NT2/D1 (cell line): ENCODE results near the gene SDHC.

Experiments
- DNase-seq: peaks from one replicate; pipeline ENCODE4 v3.0.0-alpha.2; 2011; ENCODE audit warnings: low read depth, low spot score
- H3K27me3 ChIP-seq: 2 replicates; pipeline ENCODE4 v1.6.0; 2011; ENCODE audit warnings: mild to moderate bottlenecking; ENCODE audit not compliant: insufficient read length, insufficient read depth
- H3K36me3 ChIP-seq: 2 replicates; pipeline ENCODE4 v1.6.1; 2011; ENCODE audit warnings: mild to moderate bottlenecking, low read length, mixed read lengths; ENCODE audit not compliant: insufficient read depth, insufficient read length
- H3K4me1 ChIP-seq: 2 replicates; pipeline ENCODE4 v1.5.1; 2011; ENCODE audit not compliant: insufficient read depth, insufficient read length
- H3K4me3 ChIP-seq: 2 replicates; pipeline ENCODE4 v1.5.1; 2011; ENCODE audit warnings: low read depth; ENCODE audit not compliant: insufficient read length
- H3K9ac ChIP-seq: 2 replicates; pipeline ENCODE4 v1.6.0; 2011; ENCODE audit warnings: low read depth; ENCODE audit not compliant: insufficient read length
- H3K9me3 ChIP-seq: 2 replicates; pipeline ENCODE4 v1.5.1; 2011; ENCODE audit warnings: mild to moderate bottlenecking, low read length; ENCODE audit not compliant: insufficient read depth
- SUZ12 ChIP-seq: IDR thresholded peaks from 2 replicates; pipeline ENCODE4 v1.6.1; 2011; ENCODE audit not compliant: insufficient read length, insufficient read depth; ENCODE audit errors: extremely low read depth
- YY1 ChIP-seq: IDR thresholded peaks from 2 replicates; pipeline ENCODE4 v1.6.1; 2011; ENCODE audit not compliant: insufficient read length, insufficient read depth
- ZNF274 ChIP-seq: IDR thresholded peaks from 2 replicates; pipeline ENCODE4 v1.6.1; 2011; ENCODE audit warnings: mild to moderate bottlenecking, low read depth, low read length

SDHC gene

GRCh38 chr1:161282991-161283390 lies 31.2 kb upstream of the SDHC start:
- no peaks in the 10 kb centered on the region for H3K36me3 ChIP-seq
- no peaks in the 10 kb centered on the region for H3K27me3 ChIP-seq
- H3K4me3 ChIP-seq = no peak overlapping the region
- 0 out of 2 replicates have a peak, but pooled peaks cover 5% of the 10 kb centered on the region for H3K9me3 ChIP-seq
- no peak for DNase-seq
- TF ChIP-seq SUZ12 (no peak), YY1 (no peak), ZNF274 (no peak)
- H3K4me1 ChIP-seq = peaks cover 4% of the 10 kb centered on the region
- no peak overlapping the region for H3K9ac ChIP-seq

- no peaks in the 10 kb centered on the region for H3K36me3 ChIP-seq
- 0 out of 2 replicates have a peak, but pooled peaks cover 5% of the 10 kb centered on the region for H3K9me3 ChIP-seq
- H3K9ac ChIP-seq = no peak overlapping the region
- no peak overlapping the region for H3K4me3 ChIP-seq
- no peak for TF ChIP-seq YY1
- no peak for TF ChIP-seq ZNF274
- no peak for TF ChIP-seq SUZ12
- peaks cover 8% of the 10 kb centered on the region for H3K4me1 ChIP-seq
- no peak for DNase-seq
- no peaks in the 10 kb centered on the region for H3K27me3 ChIP-seq
These were observed 29.1 kb upstream of the SDHC start for GRCh38 chr1:161285113-161285512.

GRCh38 chr1:161285521-161285920 lies 28.7 kb upstream of the SDHC start:
- TF ChIP-seq YY1 = no peak
- TF ChIP-seq SUZ12 = no peak
- TF ChIP-seq ZNF274 = no peak
- H3K9ac ChIP-seq = no peak overlapping the region
- no peak overlapping the region for H3K4me3 ChIP-seq
- no peaks in the 10 kb centered on the region for H3K27me3 ChIP-seq
- H3K4me1 ChIP-seq = peaks cover 8% of the 10 kb centered on the region
- 0 out of 2 replicates have a peak, but pooled peaks cover 5% of the 10 kb centered on the region for H3K9me3 ChIP-seq
- H3K36me3 ChIP-seq = no peaks in the 10 kb centered on the region
- no peak for DNase-seq

- DNase-seq = no peak
- Histone ChIP-seq H3K36me3 (no peaks in the 10 kb centered on the region), H3K9ac (no peak overlapping the region), H3K9me3 (0 out of 2 replicates have a peak, but pooled peaks cover 2% of the 10 kb centered on the region), H3K4me1 (peaks cover 8% of the 10 kb centered on the region), H3K27me3 (no peaks in the 10 kb centered on the region), H3K4me3 (no peak overlapping the region)
- TF ChIP-seq ZNF274 (no peak), SUZ12 (no peak), YY1 (no peak)
These were observed 26.6 kb upstream of the SDHC start for GRCh38 chr1:161287482-161288054.

- Histone ChIP-seq H3K27me3 (no peaks in the 10 kb centered on the region), H3K4me3 (no peak overlapping the region), H3K9me3 (no peaks in the 10 kb centered on the region), H3K36me3 (no peaks in the 10 kb centered on the region), H3K9ac (no peak overlapping the region), H3K4me1 (peaks cover 4% of the 10 kb centered on the region)
- TF ChIP-seq SUZ12 = no peak
- TF ChIP-seq YY1 = no peak
- TF ChIP-seq ZNF274 = no peak
- DNase-seq = no peak
These were observed 23.4 kb upstream of the SDHC start for GRCh38 chr1:161290779-161291178.

- H3K4me3 ChIP-seq = no peak overlapping the region
- H3K4me1 ChIP-seq = no peaks in the 10 kb centered on the region
- DNase-seq = no peak
- no peaks in the 10 kb centered on the region for H3K27me3 ChIP-seq
- H3K36me3 ChIP-seq = no peaks in the 10 kb centered on the region
- no peak overlapping the region for H3K9ac ChIP-seq
- TF ChIP-seq SUZ12 (no peak), ZNF274 (no peak), YY1 (no peak)
- no peaks in the 10 kb centered on the region for H3K9me3 ChIP-seq
These were observed 16.8 kb upstream of the SDHC start for GRCh38 chr1:161297415-161297814.

- Histone ChIP-seq H3K4me1 (no peaks in the 10 kb centered on the region), H3K4me3 (no peak overlapping the region), H3K36me3 (no peaks in the 10 kb centered on the region), H3K9ac (no peak overlapping the region), H3K27me3 (no peaks in the 10 kb centered on the region), H3K9me3 (no peaks in the 10 kb centered on the region)
- no peak for DNase-seq
- TF ChIP-seq ZNF274 (no peak), SUZ12 (no peak), YY1 (no peak)
These were observed 16.1 kb upstream of the SDHC start for GRCh38 chr1:161298116-161298515.

- H3K4me3 ChIP-seq = no peak overlapping the region
- H3K9ac ChIP-seq = no peak overlapping the region
- no peak for DNase-seq
- H3K27me3 ChIP-seq = no peaks in the 10 kb centered on the region
- peaks cover 2% of the 10 kb centered on the region for H3K4me1 ChIP-seq
- H3K36me3 ChIP-seq = no peaks in the 10 kb centered on the region
- no peak for TF ChIP-seq YY1
- no peak for TF ChIP-seq ZNF274
- no peak for TF ChIP-seq SUZ12
- H3K9me3 ChIP-seq = no peaks in the 10 kb centered on the region
These were observed 14.8 kb upstream of the SDHC start for GRCh38 chr1:161299347-161299746.
